WTC11 (cell line): Measurements from ENCODE around the gene GNG4. TPM values are rescaled to one million over a fixed set of nuclear protein-coding genes. Genes with fewer than 3 reads are reported as not detected.
A peak's percentile ranks its signal among the peaks of the same experiment; 100 is the strongest.

ENCODE experiments used
- ATAC-seq: fragments of 200-7000 bp; cut with Tn5 transposase; 2 replicates; pipeline ENCODE4 v1.10.0; 2021; ENCODE audit warnings: mild to moderate bottlenecking, moderate library complexity
- CTCF ChIA-PET: fragments of 300-600 bp; sonication (Branson Sonifier 250); formaldehyde crosslinking; loops from one replicate; lab custom pipeline; 2021; ENCODE audit warnings: antibody characterized with exemption; lab: Charles Lee
- POLR2A ChIA-PET: fragments of 350-600 bp; sonication (Branson Sonifier 250); formaldehyde crosslinking; loops from one replicate; lab custom pipeline; 2021; ENCODE audit warnings: antibody characterized with exemption; lab: Charles Lee
- DNase-seq: peaks from one replicate; pipeline ENCODE4 v3.0.0; 2021; ENCODE audit warnings: low spot score
- H3K27ac Mint-ChIP-seq: 2 replicates; pipeline ENCODE4 v1.8.0; 2021; ENCODE audit warnings: mixed read lengths
- H3K27me3 Mint-ChIP-seq: 2 replicates; pipeline ENCODE4 v1.8.0; 2021; ENCODE audit warnings: low read depth, mild to moderate bottlenecking, moderate library complexity, mixed read lengths
- H3K36me3 Mint-ChIP-seq: 2 replicates; pipeline ENCODE4 v1.8.0; 2021; ENCODE audit warnings: mixed read lengths
- H3K4me1 Mint-ChIP-seq: 2 replicates; pipeline ENCODE4 v1.8.0; 2022; ENCODE audit warnings: mixed read lengths
- H3K4me3 Mint-ChIP-seq: 2 replicates; pipeline ENCODE4 v1.8.0; 2021; ENCODE audit warnings: mild to moderate bottlenecking, moderate library complexity, mixed read lengths
- H3K9me3 Mint-ChIP-seq: 2 replicates; pipeline ENCODE4 v1.8.0; 2021; ENCODE audit warnings: mixed read lengths
- ATF6 ChIP-seq: sonication (generic); formaldehyde crosslinking; IDR thresholded peaks from 2 replicates; pipeline ENCODE4 v1.8.1; 2023; ENCODE audit warnings: mild to moderate bottlenecking, missing genetic modification reagents
- CREB1 ChIP-seq: sonication (generic); formaldehyde crosslinking; IDR thresholded peaks from 2 replicates; pipeline ENCODE4 v1.8.0; 2023; ENCODE audit warnings: mild to moderate bottlenecking, missing genetic modification reagents
- E2F1 ChIP-seq: sonication (generic); formaldehyde crosslinking; IDR thresholded peaks from 2 replicates; pipeline ENCODE4 v1.8.0; 2022; ENCODE audit warnings: mild to moderate bottlenecking, missing genetic modification reagents
- ELF4 ChIP-seq: sonication (generic); formaldehyde crosslinking; IDR thresholded peaks from 2 replicates; pipeline ENCODE4 v1.8.1; 2022; ENCODE audit warnings: low read depth, mild to moderate bottlenecking, moderate library complexity, missing genetic modification reagents
- EMX1 ChIP-seq: fragments of 250-450 bp; sonication (Bioruptor Pico); IDR thresholded peaks from 2 replicates; pipeline ENCODE4 v1.8.0; 2021; ENCODE audit warnings: mild to moderate bottlenecking
- ESRRA ChIP-seq: sonication (generic); formaldehyde crosslinking; IDR thresholded peaks from 2 replicates; pipeline ENCODE4 v1.8.1; 2022; ENCODE audit warnings: mild to moderate bottlenecking, missing genetic modification reagents, borderline replicate concordance
- FOXP4 ChIP-seq: sonication (generic); formaldehyde crosslinking; IDR thresholded peaks from 2 replicates; pipeline ENCODE4 v1.8.0; 2022; ENCODE audit warnings: mild to moderate bottlenecking, missing genetic modification reagents
- HMGA2 ChIP-seq: fragments of 250-450 bp; sonication (Bioruptor Pico); IDR thresholded peaks from 2 replicates; pipeline ENCODE4 v1.4.0; 2021; ENCODE audit warnings: mild to moderate bottlenecking, moderate library complexity
- IRF1 ChIP-seq: sonication (generic); formaldehyde crosslinking; IDR thresholded peaks from 2 replicates; pipeline ENCODE4 v1.8.0; 2023; ENCODE audit warnings: missing genetic modification reagents
- IRF2 ChIP-seq: sonication (generic); formaldehyde crosslinking; IDR thresholded peaks from 2 replicates; pipeline ENCODE4 v1.8.0; 2022; ENCODE audit warnings: low read depth, missing genetic modification reagents, borderline replicate concordance
- JUN ChIP-seq: sonication (generic); formaldehyde crosslinking; IDR thresholded peaks from 2 replicates; pipeline ENCODE4 v1.8.0; 2023; ENCODE audit warnings: mild to moderate bottlenecking, missing genetic modification reagents
- MAX ChIP-seq: sonication (generic); formaldehyde crosslinking; IDR thresholded peaks from 2 replicates; pipeline ENCODE4 v1.8.0; 2022; ENCODE audit warnings: mild to moderate bottlenecking, missing genetic modification reagents
- NFATC4 ChIP-seq: fragments of 250-450 bp; sonication (Bioruptor Pico); IDR thresholded peaks from 2 replicates; pipeline ENCODE4 v1.9.0; 2021; ENCODE audit warnings: mild to moderate bottlenecking
- NR2C2 ChIP-seq: sonication (generic); formaldehyde crosslinking; IDR thresholded peaks from 2 replicates; pipeline ENCODE4 v1.8.0; 2022; ENCODE audit warnings: mild to moderate bottlenecking, missing genetic modification reagents
- OVOL2 ChIP-seq: fragments of 250-450 bp; sonication (Bioruptor Pico); IDR thresholded peaks from 2 replicates; pipeline ENCODE4 v1.9.0; 2021; ENCODE audit warnings: mild to moderate bottlenecking, borderline replicate concordance
- PREB ChIP-seq: sonication (generic); formaldehyde crosslinking; IDR thresholded peaks from 2 replicates; pipeline ENCODE4 v1.8.1; 2022; ENCODE audit warnings: mild to moderate bottlenecking, missing genetic modification reagents, moderate library complexity, borderline replicate concordance
- SP1 ChIP-seq: sonication (generic); formaldehyde crosslinking; conservative IDR thresholded peaks from 2 replicates; pipeline ENCODE4 v1.8.1; 2022; ENCODE audit warnings: missing genetic modification reagents
- TEAD1 ChIP-seq: sonication (generic); formaldehyde crosslinking; IDR thresholded peaks from 2 replicates; pipeline ENCODE4 v1.8.0; 2022; ENCODE audit warnings: mild to moderate bottlenecking, missing genetic modification reagents
- USF1 ChIP-seq: sonication (generic); formaldehyde crosslinking; IDR thresholded peaks from 2 replicates; pipeline ENCODE4 v1.8.0; 2022; ENCODE audit warnings: mild to moderate bottlenecking, missing genetic modification reagents
- ZMAT4 ChIP-seq: fragments of 250-450 bp; sonication (Bioruptor Pico); IDR thresholded peaks from 2 replicates; pipeline ENCODE4 v1.9.0; 2021; ENCODE audit warnings: mild to moderate bottlenecking
- ZNF138 ChIP-seq: sonication (generic); formaldehyde crosslinking; conservative IDR thresholded peaks from 2 replicates; pipeline ENCODE4 v1.8.1; 2022; ENCODE audit warnings: mild to moderate bottlenecking, moderate library complexity, missing genetic modification reagents
- ZNF232 ChIP-seq: sonication (generic); formaldehyde crosslinking; IDR thresholded peaks from 2 replicates; pipeline ENCODE4 v1.8.0; 2022; ENCODE audit warnings: mild to moderate bottlenecking, missing genetic modification reagents
- ZNF416 ChIP-seq: fragments of 250-450 bp; sonication (Bioruptor Pico); IDR thresholded peaks from 2 replicates; pipeline ENCODE4 v1.9.0; 2021; ENCODE audit warnings: mild to moderate bottlenecking, inconsistent platforms
- ZSCAN18 ChIP-seq: fragments of 250-450 bp; sonication (Bioruptor Pico); IDR thresholded peaks from 2 replicates; pipeline ENCODE4 v2.1.2; 2022; ENCODE audit warnings: mild to moderate bottlenecking, moderate library complexity
- total RNA-seq: library from RNA; stranded (reverse); gene quantifications from 3 replicates; pipeline ENCODE4 v1.2.3, GENCODE V29; 2021

GNG4 gene
- total RNA-seq, 1 experiment from 2014 or later = 38.3 TPM

- H3K27ac Mint-ChIP-seq = no peak overlapping the region; the same call in 1 of the 2 replicates
- ChIA-PET CTCF (interaction anchor here (0.6 kb wide), 1 partner anchor 170 kb away, joined by 3 read pairs; no protein-coding TSS in a partner anchor), POLR2A (no interaction called here)
- ATAC-seq = no peak
- DNase-seq = no peak
- peaks cover 3% of the 10 kb centered on the region; the same call in 1 of the 2 replicates for H3K4me1 Mint-ChIP-seq
- TF ChIP-seq ESRRA (no peak), JUN (CRISPR knock-in tag) (no peak), MAX (CRISPR knock-in tag) (no peak), SP1 (CRISPR knock-in tag) (no peak), ZMAT4 (CRISPR knock-in tag) (no peak), ZNF416 (no peak), ATF6 (no peak), USF1 (CRISPR knock-in tag) (no peak), PREB (CRISPR knock-in tag) (no peak), ELF4 (no peak), TEAD1 (CRISPR knock-in tag) (no peak)
- peaks cover 59% of the 10 kb centered on the region for H3K36me3 Mint-ChIP-seq
- no peak overlapping the region for H3K4me3 Mint-ChIP-seq
- peaks cover 2% of the 10 kb centered on the region for H3K27me3 Mint-ChIP-seq
- H3K9me3 Mint-ChIP-seq = peaks cover 31% of the 10 kb centered on the region
These were observed 64.6 kb downstream of the GNG4 start for GRCh38 chr1:235584973-235585372.

- ATAC-seq = peak; percentile 74
- Mint-ChIP-seq H3K27me3 (no peaks in the 10 kb centered on the region; the same call in 1 of the 2 replicates), H3K27ac (no peak overlapping the region)
These were observed 66.0 kb downstream of the GNG4 start for GRCh38 chr1:235583511-235584001.

More at GRCh38 chr1:235583511-235584001, 66.0 kb downstream of the GNG4 start:
- H3K9me3 Mint-ChIP-seq = peaks cover 20% of the 10 kb centered on the region
- DNase-seq = no peak
- peaks cover 48% of the 10 kb centered on the region for H3K36me3 Mint-ChIP-seq
- H3K4me3 Mint-ChIP-seq = no peak overlapping the region
- POLR2A ChIA-PET = no interaction called here
- CTCF ChIA-PET = interaction anchor here (0.6 to 2.5 kb wide), 18 partner anchors 9 to 388 kb away, joined by 3 to 25 read pairs (median 4); partner anchors contain the start of genes ARID4B and B3GALNT2
- H3K4me1 Mint-ChIP-seq = peaks cover 3% of the 10 kb centered on the region; the same call in 1 of the 2 replicates
- TF ChIP-seq SP1 (CRISPR knock-in tag) (no peak), EMX1 (CRISPR knock-in tag) (no peak), NR2C2 (CRISPR knock-in tag) (no peak), NFATC4 (CRISPR knock-in tag) (no peak), ZNF138 (CRISPR knock-in tag) (no peak), E2F1 (no peak), ZNF232 (CRISPR knock-in tag) (no peak), IRF2 (CRISPR knock-in tag) (no peak), IRF1 (CRISPR knock-in tag) (no peak), CREB1 (CRISPR knock-in tag) (no peak), ZNF416 (no peak), ZSCAN18 (CRISPR knock-in tag) (no peak), JUN (CRISPR knock-in tag) (no peak), FOXP4 (CRISPR knock-in tag) (no peak), OVOL2 (no peak), HMGA2 (CRISPR knock-in tag) (no peak)
- TF ChIP-seq, all 79 proteins: peak for 0
